ENCODE data around the gene HLA-F.

Gene HLA-F

GRCh38 chr6:29752451-29753308 is 29.4 kb downstream of the HLA-F start (continued):
- TF ChIP-seq ZNF2 (tag by site-specific recombination; IDR thresholded peaks at IDR 0.05) (peak; percentile 81), ZNF571 (tag by site-specific recombination; IDR thresholded peaks at IDR 0.05) (no peak), ATF2 (tag by site-specific recombination; IDR thresholded peaks at IDR 0.05; ENCODE audit: low read depth) (peak; percentile 78), BCL11B (tag by site-specific recombination; IDR thresholded peaks at IDR 0.05; ENCODE audit: low read depth) (0 out of 2 replicates have a peak, but pooled peaks have one; percentile 40), SP3 (tag by site-specific recombination; IDR thresholded peaks at IDR 0.05) (peak; percentile 81), ZBTB1 (tag by site-specific recombination; IDR thresholded peaks at IDR 0.05) (no peak), ZNF302 (tag by site-specific recombination; IDR thresholded peaks at IDR 0.05; ENCODE audit: low read depth) (no peak), ZBTB49 (tag by site-specific recombination; IDR thresholded peaks at IDR 0.05; ENCODE audit: low read depth) (no peak), ZNF514 (tag by site-specific recombination; IDR thresholded peaks at IDR 0.05) (no peak), PBX3 (CRISPR knock-in tag; IDR thresholded peaks at IDR 0.05) (no peak), ZNF423 (tag by site-specific recombination; IDR thresholded peaks at IDR 0.05) (no peak), ZNF792 (tag by site-specific recombination; IDR thresholded peaks at IDR 0.05) (no peak), ZNF398 (tag by site-specific recombination; IDR thresholded peaks at IDR 0.05) (no peak), ZNF488 (tag by site-specific recombination; IDR thresholded peaks at IDR 0.05) (no peak), ZNF19 (tag by site-specific recombination; IDR thresholded peaks at IDR 0.05; ENCODE audit: low read depth) (no peak), MEIS1 (CRISPR knock-in tag; IDR thresholded peaks at IDR 0.05; ENCODE audit: borderline replicate concordance) (no peak), ZNF558 (tag by site-specific recombination; IDR thresholded peaks at IDR 0.05) (no peak; the same call in 1 of the 2 replicates), CTCF (tag by site-specific recombination; IDR thresholded peaks at IDR 0.05) (peak; percentile 99), ZXDB (tag by site-specific recombination; IDR thresholded peaks at IDR 0.05) (peak; percentile 96), ZFP3 (tag by site-specific recombination; IDR thresholded peaks at IDR 0.05; ENCODE audit: low read depth) (no peak), ZNF169 (tag by site-specific recombination; IDR thresholded peaks at IDR 0.05) (no peak), GLIS2 (tag by site-specific recombination; IDR thresholded peaks at IDR 0.05) (peak; percentile 78), ZNF626 (tag by site-specific recombination; IDR thresholded peaks at IDR 0.05) (no peak), ZNF133 (tag by site-specific recombination; IDR thresholded peaks at IDR 0.05) (no peak), ZNF341 (tag by site-specific recombination; IDR thresholded peaks at IDR 0.05; ENCODE audit: low read depth) (peak; percentile 73), ZNF473 (tag by site-specific recombination; IDR thresholded peaks at IDR 0.05) (no peak), ZNF18 (tag by site-specific recombination; IDR thresholded peaks at IDR 0.05) (no peak)
